ENCODE measurements around the gene ANKRD9. TPM values are rescaled to one million over a fixed set of nuclear protein-coding genes. Genes with fewer than 3 reads are reported as not detected.

ANKRD9 gene
- total and polyA plus RNA-seq, 2 experiments from 2014 or later, result 17.3 to 95.9 TPM

DNA sequence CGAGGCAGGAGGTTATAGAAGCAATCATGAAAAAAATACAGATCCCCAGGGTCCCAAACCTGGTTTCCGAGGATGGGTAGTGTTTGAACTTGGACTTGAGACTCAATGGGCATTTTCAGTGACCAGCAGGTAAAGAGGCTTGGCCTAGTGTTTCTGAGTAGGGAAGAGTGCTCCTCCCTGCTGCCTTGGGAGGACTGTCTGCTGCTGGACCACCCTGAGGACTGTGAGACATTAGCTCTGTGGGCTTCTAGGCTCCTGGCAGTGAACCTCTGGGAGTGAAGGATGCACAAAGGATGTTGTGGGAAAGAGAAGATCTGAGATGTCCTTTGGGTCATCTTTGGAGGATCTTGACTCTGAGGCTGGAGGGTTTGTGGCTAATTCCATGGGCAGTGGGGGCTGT lies 30.5 kb downstream of the ANKRD9 start:
- no peak overlapping the region for H3K4me2 ChIP-seq
- H3K9me3 Mint-ChIP-seq, result no peaks in the 10 kb centered on the region
- H3K4me1 ChIP-seq (ENCODE audit: insufficient read depth), result no peaks in the 10 kb centered on the region
- H3K79me2 ChIP-seq (replicated peaks; ENCODE audit: insufficient read depth), result no peaks in the 10 kb centered on the region
- H3K27me3 Mint-ChIP-seq (ENCODE audit: insufficient read depth, low read depth, poor library complexity), result peaks cover 5% of the 10 kb centered on the region
- no peaks in the 10 kb centered on the region for H3K27me3 ChIP-seq (ENCODE audit: insufficient read depth)
- H3K9me2 ChIP-seq (ENCODE audit: insufficient read depth), result no peaks in the 10 kb centered on the region
- H3K4me3 Mint-ChIP-seq, result no peak overlapping the region
- H3K36me3 Mint-ChIP-seq (ENCODE audit: low read depth), result peaks cover 11% of the 10 kb centered on the region; the same call in 2 of the 3 replicates
- ATAC-seq (no peak), DNase-seq (ENCODE audit: low spot score) (no peak)
- no peaks in the 10 kb centered on the region for H3K36me3 ChIP-seq (ENCODE audit: insufficient read depth)
- H3K27ac ChIP-seq (ENCODE audit: low read depth), result no peak overlapping the region
- TF ChIP-seq ZNF331 (CRISPR knock-in tag; IDR thresholded peaks at IDR 0.05; ENCODE audit: low read depth) (no peak), EZH2phosphoT487 (IDR thresholded peaks at IDR 0.05; ENCODE audit: unreplicated experiment) (no peak), JUNB (IDR thresholded peaks at IDR 0.05; ENCODE audit: unreplicated experiment) (no peak), NANOG (IDR thresholded peaks at IDR 0.05; ENCODE audit: borderline replicate concordance) (no peak), STAT1 (IDR thresholded peaks at IDR 0.05; ENCODE audit: unreplicated experiment) (no peak)
- TF ChIP-seq, protein P1, sequence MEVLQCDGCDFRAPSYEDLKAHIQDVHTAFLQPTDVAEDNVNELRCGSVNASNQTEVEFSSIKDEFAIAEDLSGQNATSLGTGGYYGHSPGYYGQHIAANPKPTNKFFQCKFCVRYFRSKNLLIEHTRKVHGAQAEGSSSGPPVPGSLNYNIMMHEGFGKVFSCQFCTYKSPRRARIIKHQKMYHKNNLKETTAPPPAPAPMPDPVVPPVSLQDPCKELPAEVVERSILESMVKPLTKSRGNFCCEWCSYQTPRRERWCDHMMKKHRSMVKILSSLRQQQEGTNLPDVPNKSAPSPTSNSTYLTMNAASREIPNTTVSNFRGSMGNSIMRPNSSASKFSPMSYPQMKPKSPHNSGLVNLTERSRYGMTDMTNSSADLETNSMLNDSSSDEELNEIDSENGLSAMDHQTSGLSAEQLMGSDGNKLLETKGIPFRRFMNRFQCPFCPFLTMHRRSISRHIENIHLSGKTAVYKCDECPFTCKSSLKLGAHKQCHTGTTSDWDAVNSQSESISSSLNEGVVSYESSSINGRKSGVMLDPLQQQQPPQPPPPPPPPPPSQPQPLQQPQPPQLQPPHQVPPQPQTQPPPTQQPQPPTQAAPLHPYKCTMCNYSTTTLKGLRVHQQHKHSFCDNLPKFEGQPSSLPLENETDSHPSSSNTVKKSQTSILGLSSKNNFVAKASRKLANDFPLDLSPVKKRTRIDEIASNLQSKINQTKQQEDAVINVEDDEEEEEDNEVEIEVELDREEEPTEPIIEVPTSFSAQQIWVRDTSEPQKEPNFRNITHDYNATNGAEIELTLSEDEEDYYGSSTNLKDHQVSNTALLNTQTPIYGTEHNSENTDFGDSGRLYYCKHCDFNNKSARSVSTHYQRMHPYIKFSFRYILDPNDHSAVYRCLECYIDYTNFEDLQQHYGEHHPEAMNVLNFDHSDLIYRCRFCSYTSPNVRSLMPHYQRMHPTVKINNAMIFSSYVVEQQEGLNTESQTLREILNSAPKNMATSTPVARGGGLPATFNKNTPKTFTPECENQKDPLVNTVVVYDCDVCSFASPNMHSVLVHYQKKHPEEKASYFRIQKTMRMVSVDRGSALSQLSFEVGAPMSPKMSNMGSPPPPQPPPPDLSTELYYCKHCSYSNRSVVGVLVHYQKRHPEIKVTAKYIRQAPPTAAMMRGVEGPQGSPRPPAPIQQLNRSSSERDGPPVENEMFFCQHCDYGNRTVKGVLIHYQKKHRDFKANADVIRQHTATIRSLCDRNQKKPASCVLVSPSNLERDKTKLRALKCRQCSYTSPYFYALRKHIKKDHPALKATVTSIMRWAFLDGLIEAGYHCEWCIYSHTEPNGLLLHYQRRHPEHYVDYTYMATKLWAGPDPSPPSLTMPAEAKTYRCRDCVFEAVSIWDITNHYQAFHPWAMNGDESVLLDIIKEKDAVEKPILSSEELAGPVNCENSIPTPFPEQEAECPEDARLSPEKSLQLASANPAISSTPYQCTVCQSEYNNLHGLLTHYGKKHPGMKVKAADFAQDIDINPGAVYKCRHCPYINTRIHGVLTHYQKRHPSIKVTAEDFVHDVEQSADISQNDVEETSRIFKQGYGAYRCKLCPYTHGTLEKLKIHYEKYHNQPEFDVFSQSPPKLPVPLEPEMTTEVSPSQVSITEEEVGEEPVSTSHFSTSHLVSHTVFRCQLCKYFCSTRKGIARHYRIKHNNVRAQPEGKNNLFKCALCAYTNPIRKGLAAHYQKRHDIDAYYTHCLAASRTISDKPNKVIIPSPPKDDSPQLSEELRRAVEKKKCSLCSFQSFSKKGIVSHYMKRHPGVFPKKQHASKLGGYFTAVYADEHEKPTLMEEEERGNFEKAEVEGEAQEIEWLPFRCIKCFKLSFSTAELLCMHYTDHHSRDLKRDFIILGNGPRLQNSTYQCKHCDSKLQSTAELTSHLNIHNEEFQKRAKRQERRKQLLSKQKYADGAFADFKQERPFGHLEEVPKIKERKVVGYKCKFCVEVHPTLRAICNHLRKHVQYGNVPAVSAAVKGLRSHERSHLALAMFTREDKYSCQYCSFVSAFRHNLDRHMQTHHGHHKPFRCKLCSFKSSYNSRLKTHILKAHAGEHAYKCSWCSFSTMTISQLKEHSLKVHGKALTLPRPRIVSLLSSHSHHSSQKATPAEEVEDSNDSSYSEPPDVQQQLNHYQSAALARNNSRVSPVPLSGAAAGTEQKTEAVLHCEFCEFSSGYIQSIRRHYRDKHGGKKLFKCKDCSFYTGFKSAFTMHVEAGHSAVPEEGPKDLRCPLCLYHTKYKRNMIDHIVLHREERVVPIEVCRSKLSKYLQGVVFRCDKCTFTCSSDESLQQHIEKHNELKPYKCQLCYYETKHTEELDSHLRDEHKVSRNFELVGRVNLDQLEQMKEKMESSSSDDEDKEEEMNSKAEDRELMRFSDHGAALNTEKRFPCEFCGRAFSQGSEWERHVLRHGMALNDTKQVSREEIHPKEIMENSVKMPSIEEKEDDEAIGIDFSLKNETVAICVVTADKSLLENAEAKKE (CRISPR knock-in tag; IDR thresholded peaks at IDR 0.05), result no peak
- TF ChIP-seq, protein P2, sequence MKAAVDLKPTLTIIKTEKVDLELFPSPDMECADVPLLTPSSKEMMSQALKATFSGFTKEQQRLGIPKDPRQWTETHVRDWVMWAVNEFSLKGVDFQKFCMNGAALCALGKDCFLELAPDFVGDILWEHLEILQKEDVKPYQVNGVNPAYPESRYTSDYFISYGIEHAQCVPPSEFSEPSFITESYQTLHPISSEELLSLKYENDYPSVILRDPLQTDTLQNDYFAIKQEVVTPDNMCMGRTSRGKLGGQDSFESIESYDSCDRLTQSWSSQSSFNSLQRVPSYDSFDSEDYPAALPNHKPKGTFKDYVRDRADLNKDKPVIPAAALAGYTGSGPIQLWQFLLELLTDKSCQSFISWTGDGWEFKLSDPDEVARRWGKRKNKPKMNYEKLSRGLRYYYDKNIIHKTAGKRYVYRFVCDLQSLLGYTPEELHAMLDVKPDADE (IDR thresholded peaks at IDR 0.05), result no peak
- TF ChIP-seq, protein P3, sequence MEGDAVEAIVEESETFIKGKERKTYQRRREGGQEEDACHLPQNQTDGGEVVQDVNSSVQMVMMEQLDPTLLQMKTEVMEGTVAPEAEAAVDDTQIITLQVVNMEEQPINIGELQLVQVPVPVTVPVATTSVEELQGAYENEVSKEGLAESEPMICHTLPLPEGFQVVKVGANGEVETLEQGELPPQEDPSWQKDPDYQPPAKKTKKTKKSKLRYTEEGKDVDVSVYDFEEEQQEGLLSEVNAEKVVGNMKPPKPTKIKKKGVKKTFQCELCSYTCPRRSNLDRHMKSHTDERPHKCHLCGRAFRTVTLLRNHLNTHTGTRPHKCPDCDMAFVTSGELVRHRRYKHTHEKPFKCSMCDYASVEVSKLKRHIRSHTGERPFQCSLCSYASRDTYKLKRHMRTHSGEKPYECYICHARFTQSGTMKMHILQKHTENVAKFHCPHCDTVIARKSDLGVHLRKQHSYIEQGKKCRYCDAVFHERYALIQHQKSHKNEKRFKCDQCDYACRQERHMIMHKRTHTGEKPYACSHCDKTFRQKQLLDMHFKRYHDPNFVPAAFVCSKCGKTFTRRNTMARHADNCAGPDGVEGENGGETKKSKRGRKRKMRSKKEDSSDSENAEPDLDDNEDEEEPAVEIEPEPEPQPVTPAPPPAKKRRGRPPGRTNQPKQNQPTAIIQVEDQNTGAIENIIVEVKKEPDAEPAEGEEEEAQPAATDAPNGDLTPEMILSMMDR (conservative IDR thresholded peaks at IDR 0.05; ENCODE audit: low read depth in 2 of 2), result no peak
- H3K4me1 Mint-ChIP-seq, result no peaks in the 10 kb centered on the region
- no peaks in the 10 kb centered on the region for H4K20me1 ChIP-seq (replicated peaks; ENCODE audit: insufficient read depth)
- H3K27ac Mint-ChIP-seq, result no peak overlapping the region
- H3F3A ChIP-seq (replicated peaks; ENCODE audit: low read depth), result no peaks in the 10 kb centered on the region
- no peak overlapping the region for H3K4me3 ChIP-seq
- H2AFZ ChIP-seq, result no peak overlapping the region

Data from GM23338 (cell line).